ENCODE measurements around the gene APOF. TPM values are rescaled to one million over a fixed set of nuclear protein-coding genes. Genes with fewer than 3 reads are reported as not detected.
"Not testable (repeated sequence)": the region's sequence is repeated elsewhere in the genome, so short reads cannot be mapped to it uniquely, and the experiment has no call there.

The APOF gene
- not detected for total RNA-seq
- long read RNA-seq, partial matches to known transcripts = 0 of 1 reads
- long read RNA-seq, other reads (novel, unspliced or antisense) = 1 of 1 reads

DNA sequence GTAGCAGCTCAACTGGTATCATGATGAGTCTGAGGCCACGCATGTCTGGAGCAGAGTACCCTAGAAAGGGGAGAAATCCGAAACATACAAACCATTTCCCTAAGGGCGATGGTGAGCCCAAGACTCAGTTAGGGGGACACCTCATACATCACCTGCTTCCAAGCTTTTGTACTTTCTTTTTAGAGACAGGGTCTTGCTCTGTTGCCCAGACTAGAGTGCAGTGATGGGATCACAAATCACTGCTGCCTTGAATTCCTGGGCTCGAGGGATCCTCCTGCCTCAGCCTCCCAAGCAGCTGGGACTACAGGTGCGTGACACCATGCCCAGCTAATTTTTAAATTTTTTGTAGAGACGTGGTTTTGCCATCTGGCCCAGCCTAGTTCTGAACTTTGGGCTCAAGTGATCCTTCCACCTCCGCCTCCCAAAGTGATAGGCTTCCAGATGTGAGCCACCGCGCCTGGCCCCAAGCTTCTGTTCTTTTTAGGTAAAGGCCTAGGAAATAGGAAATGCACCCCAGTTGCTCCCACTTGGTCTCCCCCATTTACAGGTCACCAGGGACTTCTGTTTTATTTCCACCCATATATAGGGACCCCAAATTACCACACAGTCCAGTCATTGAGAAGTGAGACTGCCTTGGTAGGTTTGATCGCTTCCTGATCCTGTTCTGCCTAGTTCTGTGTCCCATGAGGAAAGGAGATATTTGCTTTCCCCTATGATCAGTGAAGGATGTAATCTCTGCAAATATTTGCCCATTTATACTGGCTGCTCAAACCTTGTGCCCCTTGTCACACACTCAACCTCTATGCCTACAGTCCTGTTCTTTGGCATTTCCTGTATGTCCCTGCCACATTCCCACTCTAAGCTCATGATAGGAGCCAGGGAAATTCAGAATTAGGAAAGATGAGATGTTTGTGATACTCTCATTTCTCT lies at the start of gene APOF:
Gene APOF (minus strand): TSS at position 728 of the 930 bp plus-strand sequence. CDS start 112 bp downstream, at position 616.
- DNase-seq (ENCODE audit: low spot score) = no peak

DNA sequence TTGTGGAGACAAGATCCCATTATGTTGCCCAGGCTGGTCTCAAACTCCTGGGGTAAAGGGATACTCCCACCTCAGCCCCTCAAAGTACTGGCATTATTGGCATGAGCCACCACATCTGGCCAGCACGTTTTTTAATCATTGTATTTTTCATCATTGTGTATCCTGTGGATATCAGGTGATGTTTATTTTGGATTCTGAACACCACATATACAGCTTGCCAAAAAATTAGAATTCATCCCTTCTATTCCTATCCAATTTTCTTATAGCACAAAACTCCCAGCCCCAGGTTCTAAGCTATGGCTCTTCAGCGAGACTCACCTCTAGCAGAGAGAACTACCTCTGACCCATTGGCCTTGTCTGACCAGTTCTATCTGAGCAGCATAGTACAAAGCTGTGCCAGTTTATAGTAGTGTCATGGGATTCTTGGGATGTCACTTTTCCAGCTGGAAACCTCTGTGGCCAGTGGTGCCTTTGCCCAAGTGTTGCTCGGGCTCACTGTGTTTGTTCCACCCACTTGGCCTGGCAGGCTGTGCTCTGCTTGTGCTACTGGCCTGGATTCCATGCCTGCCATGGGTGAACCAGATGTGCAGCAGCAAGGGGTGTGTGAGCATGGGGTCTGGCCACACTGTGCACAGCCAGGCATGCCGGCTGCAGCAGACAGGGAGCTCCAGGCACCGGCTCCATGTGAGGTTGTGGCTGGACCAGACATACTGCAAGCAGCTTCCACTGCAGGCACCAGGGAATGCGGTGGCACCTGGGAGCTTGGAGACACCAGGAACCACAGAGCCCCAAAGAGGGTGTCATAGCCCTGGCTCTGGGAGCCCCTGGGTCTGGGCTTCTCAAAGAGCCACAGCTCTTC lies 49.4 kb upstream of the APOF start:
- no peak for DNase-seq (ENCODE audit: low spot score)
- intact Hi-C loops (cut with DNase I) = no loop called here

More for the DNA sequence above, at the start of gene APOF:
- intact Hi-C loops (cut with DNase I) = loop anchor here (5.0 kb wide), 2 partner anchors 85 to 105 kb away; partner anchors contain the start of genes SPRYD4 and TIMELESS

GRCh38 chr12:56410768-56411167 lies 48.1 kb upstream of the APOF start:
- intact Hi-C loops (cut with DNase I) = no loop called here
- DNase-seq (ENCODE audit: low spot score) = no peak

GRCh38 chr12:56408799-56409417 lies 46.3 kb upstream of the APOF start:
- no peak for DNase-seq (ENCODE audit: low spot score)
- intact Hi-C loops (cut with DNase I) = no loop called here

GRCh38 chr12:56404227-56404626 lies 41.6 kb upstream of the APOF start:
- DNase-seq (ENCODE audit: low spot score); intact Hi-C loops (cut with DNase I): not testable (repeated sequence)

DNA sequence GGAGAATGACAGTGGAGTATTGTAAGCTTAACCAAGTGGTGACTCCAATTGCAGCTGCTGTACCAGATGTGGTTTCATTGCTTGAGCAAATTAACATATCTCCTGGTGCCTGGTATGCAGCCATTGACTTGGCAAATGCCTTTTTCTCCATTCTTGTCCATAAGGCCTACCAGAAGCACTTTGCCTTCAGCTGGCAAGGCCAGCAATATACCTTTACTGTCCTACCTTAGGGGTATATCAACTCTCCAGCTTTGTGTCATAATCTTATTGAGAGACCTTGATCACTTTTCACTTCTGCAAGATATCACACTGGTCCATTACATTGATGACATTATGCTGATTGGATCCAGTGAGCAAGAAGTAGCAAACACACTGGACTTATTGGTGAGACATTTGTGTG lies 39.0 kb upstream of the APOF start:
- intact Hi-C loops (cut with DNase I); DNase-seq (ENCODE audit: low spot score): not testable (repeated sequence)

GRCh38 chr12:56401125-56401524 lies 38.5 kb upstream of the APOF start:
- DNase-seq (ENCODE audit: low spot score); intact Hi-C loops (cut with DNase I): not testable (repeated sequence)

- intact Hi-C loops (cut with DNase I); DNase-seq (ENCODE audit: low spot score): not testable (repeated sequence)
Measured at GRCh38 chr12:56399466-56399865, 36.8 kb upstream of the APOF start.

DNA sequence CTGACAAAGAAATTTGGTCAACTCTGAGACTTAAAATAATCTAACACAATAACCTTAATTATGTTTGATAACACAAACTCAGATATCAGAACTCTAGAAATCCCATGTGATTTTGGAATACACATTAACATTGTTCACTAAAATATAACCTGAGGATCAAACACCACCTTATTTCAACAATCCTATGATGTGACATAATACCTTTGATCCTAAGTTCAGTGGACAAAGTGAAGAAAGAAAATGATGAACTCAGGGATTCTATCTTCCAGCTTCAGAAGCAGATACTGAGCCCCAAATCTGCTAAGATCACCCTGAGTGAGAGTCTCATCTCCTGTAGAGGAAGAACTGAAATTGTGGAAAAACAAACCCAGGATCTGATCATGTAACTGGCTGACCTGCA lies 35.7 kb upstream of the APOF start:
- DNase-seq (ENCODE audit: low spot score) = no peak
- intact Hi-C loops (cut with DNase I) = no loop called here

DNA sequence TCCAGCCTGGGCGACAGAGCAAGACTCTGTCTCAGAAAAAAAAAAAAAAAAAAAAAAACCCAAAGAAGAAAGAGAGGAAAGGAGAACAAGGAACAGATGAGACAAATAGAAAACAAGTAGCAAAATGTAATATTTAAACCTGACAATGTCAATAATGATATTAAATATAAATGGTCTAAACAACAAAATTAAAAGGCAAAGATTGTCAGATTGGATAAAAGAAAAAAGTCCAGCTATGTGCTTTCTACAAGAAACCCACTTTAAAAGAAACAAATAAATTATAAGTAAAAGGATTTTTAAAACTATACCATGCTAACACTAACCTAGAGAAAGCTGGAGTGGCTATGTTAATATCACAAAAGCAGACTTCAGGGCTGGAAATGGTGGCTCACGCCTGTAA lies 29.7 kb upstream of the APOF start:
- intact Hi-C loops (cut with DNase I) = no loop called here
- DNase-seq (ENCODE audit: low spot score) = no peak

- intact Hi-C loops (cut with DNase I) = no loop called here
- DNase-seq (ENCODE audit: low spot score) = no peak
Measured at GRCh38 chr12:56391721-56392120, 29.1 kb upstream of the APOF start.

DNA sequence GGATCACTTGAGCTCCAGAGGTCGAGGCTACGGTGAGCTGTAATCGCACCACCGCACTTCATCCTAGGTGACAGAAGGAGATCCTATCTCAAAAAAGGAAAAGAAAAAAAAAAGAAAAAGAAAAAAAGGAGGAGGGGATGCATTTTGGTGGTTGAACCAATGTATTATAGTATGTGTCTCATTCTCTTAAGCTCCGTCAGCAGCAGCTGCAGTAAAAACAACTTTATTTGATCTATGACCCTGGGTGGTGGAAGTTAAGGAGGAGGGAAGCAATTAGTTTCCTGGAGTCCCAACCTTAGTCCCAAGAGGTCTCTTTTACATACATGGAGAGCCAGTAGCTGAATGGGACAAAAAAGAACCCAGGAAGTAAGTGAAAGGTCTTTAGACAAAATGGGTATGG lies 26.8 kb upstream of the APOF start:
- intact Hi-C loops (cut with DNase I) = no loop called here
- DNase-seq (ENCODE audit: low spot score) = no peak

- DNase-seq (ENCODE audit: low spot score) = no peak
- intact Hi-C loops (cut with DNase I) = no loop called here
Measured at GRCh38 chr12:56387152-56387736, 24.6 kb upstream of the APOF start.

DNA sequence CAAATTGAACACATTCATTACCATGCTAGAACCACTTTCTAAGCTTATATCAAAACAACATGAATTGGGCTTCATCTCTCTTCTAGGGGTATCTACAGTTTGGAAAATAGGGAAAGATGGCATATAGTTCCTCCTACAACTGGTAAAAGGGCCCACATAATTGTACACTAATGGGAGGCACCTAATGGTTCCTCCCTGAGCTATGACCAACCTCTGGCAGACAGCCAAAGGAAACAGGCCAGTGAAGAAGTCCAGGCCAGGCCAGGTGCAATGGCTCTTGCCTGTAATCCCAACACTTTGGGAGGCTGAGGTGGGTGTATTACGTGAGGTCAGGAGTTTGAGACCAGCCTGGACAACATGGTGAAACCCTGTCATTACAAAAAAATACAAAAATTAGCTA lies 23.2 kb upstream of the APOF start:
- intact Hi-C loops (cut with DNase I) = no loop called here

GRCh38 chr12:56382611-56383010 lies 20.0 kb upstream of the APOF start:
- no peak for DNase-seq (ENCODE audit: low spot score)
- intact Hi-C loops (cut with DNase I) = no loop called here

More for the DNA sequence above, 23.2 kb upstream of the APOF start:
- no peak for DNase-seq (ENCODE audit: low spot score)

DNA sequence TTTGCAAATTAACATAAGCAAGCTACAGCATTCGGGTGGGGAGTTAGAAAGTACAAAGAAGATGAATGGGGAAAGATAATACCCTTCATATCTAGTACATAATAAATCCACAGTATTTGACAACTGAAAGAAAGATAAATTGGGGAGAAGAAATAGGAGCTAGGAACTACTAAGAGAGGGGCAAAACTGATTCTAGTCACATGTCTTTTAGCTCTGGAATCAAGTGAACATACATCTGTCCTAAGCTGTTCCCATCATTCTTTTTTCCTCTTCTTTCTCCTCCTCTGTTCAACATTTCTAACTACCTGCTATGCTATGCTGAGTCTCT lies 15.3 kb upstream of the APOF start:
- DNase-seq (ENCODE audit: low spot score) = no peak

GRCh38 chr12:56377310-56377988 lies 14.8 kb upstream of the APOF start:
- intact Hi-C loops (cut with DNase I) = no loop called here
- no peak for DNase-seq (ENCODE audit: low spot score)

More for the DNA sequence above, 15.3 kb upstream of the APOF start:
- intact Hi-C loops (cut with DNase I) = no loop called here

DNA sequence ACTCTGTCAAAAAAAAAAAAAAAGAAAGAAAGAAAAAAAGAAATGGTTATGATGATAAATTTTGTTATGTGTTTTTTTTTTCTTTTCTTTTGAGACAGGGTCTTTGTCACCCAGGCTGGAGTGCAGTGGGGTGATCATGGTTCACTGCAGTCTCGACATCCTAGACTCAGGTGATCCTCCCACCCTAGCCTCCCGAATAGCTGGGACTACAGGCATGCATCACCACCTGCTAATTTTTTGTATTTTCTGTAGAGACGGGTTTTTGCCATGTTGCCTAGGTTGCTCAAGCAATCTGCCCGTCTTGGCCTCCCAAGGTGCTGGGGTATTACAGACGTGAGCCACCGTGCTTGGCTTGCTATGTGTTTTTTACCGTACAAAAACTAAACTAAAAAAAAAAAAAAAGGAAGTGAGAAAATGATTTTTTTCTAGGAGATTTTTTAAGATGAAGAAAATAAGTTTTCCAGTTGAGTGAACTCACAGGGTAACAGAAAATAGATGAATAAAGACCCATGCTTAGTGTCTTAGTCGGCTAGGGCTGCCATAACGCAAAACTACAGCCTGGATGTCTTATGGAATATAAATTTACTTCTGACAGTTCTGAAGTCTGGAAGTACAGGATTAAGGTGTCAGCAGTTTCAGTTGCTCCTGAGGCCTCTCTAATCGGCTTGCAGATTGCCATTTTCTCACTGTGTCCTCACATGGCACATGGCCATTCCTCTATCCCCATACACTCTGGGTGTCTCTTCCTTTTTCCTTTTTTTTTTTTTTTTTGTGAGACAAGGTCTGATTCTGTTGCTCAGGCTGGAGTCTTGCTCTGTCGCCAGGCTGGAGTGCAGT lies 13.2 kb upstream of the APOF start:
- intact Hi-C loops (cut with DNase I) = no loop called here
- no peak for DNase-seq (ENCODE audit: low spot score)

Data from cardiac septum (tissue), 1 donor.